ENCODE data around the gene ZFHX3.

The ZFHX3 gene

GRCh38 chr16:72957303-72958277, 90.3 kb downstream of the ZFHX3 start:
- TF ChIP-seq CTCF (IDR thresholded peaks at IDR 0.05; ENCODE audit: low read depth, low read length): no peak
- DNase-seq (ENCODE audit: extremely low read depth, low read depth): no peak

- DNase-seq (ENCODE audit: extremely low read depth, low read depth): no peak
- no peak for TF ChIP-seq CTCF (IDR thresholded peaks at IDR 0.05; ENCODE audit: low read depth, low read length)
Observed at GRCh38 chr16:72956124-72957064, 91.5 kb downstream of the ZFHX3 start.

GRCh38 chr16:72952811-72953271, 95.1 kb downstream of the ZFHX3 start:
- TF ChIP-seq CTCF (IDR thresholded peaks at IDR 0.05; ENCODE audit: low read depth, low read length): no peak
- no peak for DNase-seq (ENCODE audit: extremely low read depth, low read depth)

GRCh38 chr16:72952404-72952803, 95.5 kb downstream of the ZFHX3 start:
- TF ChIP-seq CTCF (IDR thresholded peaks at IDR 0.05; ENCODE audit: low read depth, low read length): no peak
- DNase-seq (ENCODE audit: extremely low read depth, low read depth): no peak

- no peak for TF ChIP-seq CTCF (IDR thresholded peaks at IDR 0.05; ENCODE audit: low read depth, low read length)
- DNase-seq (ENCODE audit: extremely low read depth, low read depth): no peak
Observed at GRCh38 chr16:72951916-72952315, 96.0 kb downstream of the ZFHX3 start.

- no peak for TF ChIP-seq CTCF (IDR thresholded peaks at IDR 0.05; ENCODE audit: low read depth, low read length)
- DNase-seq (ENCODE audit: extremely low read depth, low read depth): no peak
Observed at GRCh38 chr16:72950669-72951068, 97.3 kb downstream of the ZFHX3 start.

Data from AG09319 (cell line).